Measurements from ENCODE around the gene RABGGTA.

The RABGGTA gene

DNA sequence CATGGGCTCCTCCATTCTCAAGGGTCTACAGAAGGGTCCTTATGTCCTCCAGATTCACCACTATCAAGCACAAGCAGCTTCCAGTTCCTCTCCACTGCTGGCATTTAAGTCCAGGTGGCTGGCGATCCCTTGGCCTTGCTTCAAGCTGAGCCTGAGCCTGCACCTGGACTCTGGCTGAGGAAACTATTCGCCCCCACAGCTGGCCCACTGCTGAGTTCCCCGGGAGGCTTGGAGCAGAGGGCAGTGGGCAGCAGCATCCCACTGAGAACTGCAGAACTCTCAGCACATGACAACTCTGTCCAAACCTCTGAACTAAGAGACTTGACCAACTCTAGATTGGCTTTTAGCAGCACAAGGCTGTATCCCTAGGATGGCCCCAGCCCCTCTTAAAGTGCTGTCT lies 11.3 kb upstream of the RABGGTA start:
- Histone ChIP-seq H3K9ac (ENCODE audit: low read length) (no peak overlapping the region), H3K23ac (ENCODE audit: low read length) (no peak overlapping the region), H3K27ac (ENCODE audit: low read depth, low read length) (no peak overlapping the region), H3K4me1 (ENCODE audit: control insufficient read depth, low read depth, low read length) (no peaks in the 10 kb centered on the region), H3K36me3 (ENCODE audit: control insufficient read depth, insufficient read depth, low read length) (no peaks in the 10 kb centered on the region), H3K79me2 (ENCODE audit: control insufficient read depth, insufficient read depth, low read length) (no peaks in the 10 kb centered on the region), H2BK120ac (ENCODE audit: low read depth, low read length) (no peak overlapping the region), H3K18ac (ENCODE audit: low read length) (no peak overlapping the region), H4K8ac (ENCODE audit: low read depth, low read length) (no peak overlapping the region), H3K27me3 (ENCODE audit: insufficient read depth, low read length, poor library complexity) (no peaks in the 10 kb centered on the region), H3K4me2 (ENCODE audit: low read length) (no peak overlapping the region), H4K5ac (ENCODE audit: low read length) (no peak overlapping the region), H3K4ac (ENCODE audit: low read depth, low read length) (no peak overlapping the region), H2AK5ac (ENCODE audit: low read length) (no peak overlapping the region), H2BK5ac (ENCODE audit: low read length) (no peak overlapping the region), H3K56ac (ENCODE audit: low read length) (no peak overlapping the region), H2BK15ac (replicated peaks; ENCODE audit: low read depth) (no peak overlapping the region), H3K79me1 (ENCODE audit: low read length) (no peaks in the 10 kb centered on the region), H3K4me3 (ENCODE audit: low read length) (no peak overlapping the region)
- DNase-seq = no peak
- no CpG with 5 or more reads among the region's 3 CpGs for WGBS (ENCODE audit: extremely low coverage, insufficient coverage, low lambda C conversion rate)

GRCh38 chr14:24281636-24282035 lies 10.2 kb upstream of the RABGGTA start:
- no peak overlapping the region for H3K27ac ChIP-seq (ENCODE audit: low read depth, low read length)
- H2AK5ac ChIP-seq (ENCODE audit: low read length) = no peak overlapping the region
- H3K36me3 ChIP-seq (ENCODE audit: control insufficient read depth, insufficient read depth, low read length) = no peaks in the 10 kb centered on the region
- no CpG with 5 or more reads among the region's 7 CpGs for WGBS (ENCODE audit: extremely low coverage, insufficient coverage, low lambda C conversion rate)
- H2BK15ac ChIP-seq (replicated peaks; ENCODE audit: low read depth) = no peak overlapping the region
- no peak overlapping the region for H2BK120ac ChIP-seq (ENCODE audit: low read depth, low read length)
- no peak overlapping the region for H3K18ac ChIP-seq (ENCODE audit: low read length)
- H3K23ac ChIP-seq (ENCODE audit: low read length) = no peak overlapping the region
- no peak overlapping the region for H2BK5ac ChIP-seq (ENCODE audit: low read length)
- no peak overlapping the region for H3K4ac ChIP-seq (ENCODE audit: low read depth, low read length)
- H4K5ac ChIP-seq (ENCODE audit: low read length) = no peak overlapping the region
- DNase-seq = no peak
- H3K56ac ChIP-seq (ENCODE audit: low read length) = no peak overlapping the region
- H4K8ac ChIP-seq (ENCODE audit: low read depth, low read length) = no peak overlapping the region
- no peaks in the 10 kb centered on the region for H3K79me1 ChIP-seq (ENCODE audit: low read length)
- no peak overlapping the region for H3K9ac ChIP-seq (ENCODE audit: low read length)
- no peaks in the 10 kb centered on the region for H3K79me2 ChIP-seq (ENCODE audit: control insufficient read depth, insufficient read depth, low read length)
- no peaks in the 10 kb centered on the region for H3K27me3 ChIP-seq (ENCODE audit: insufficient read depth, low read length, poor library complexity)
- H3K4me2 ChIP-seq (ENCODE audit: low read length) = no peak overlapping the region
- no peaks in the 10 kb centered on the region for H3K4me1 ChIP-seq (ENCODE audit: control insufficient read depth, low read depth, low read length)
- no peak overlapping the region for H3K4me3 ChIP-seq (ENCODE audit: low read length)

DNA sequence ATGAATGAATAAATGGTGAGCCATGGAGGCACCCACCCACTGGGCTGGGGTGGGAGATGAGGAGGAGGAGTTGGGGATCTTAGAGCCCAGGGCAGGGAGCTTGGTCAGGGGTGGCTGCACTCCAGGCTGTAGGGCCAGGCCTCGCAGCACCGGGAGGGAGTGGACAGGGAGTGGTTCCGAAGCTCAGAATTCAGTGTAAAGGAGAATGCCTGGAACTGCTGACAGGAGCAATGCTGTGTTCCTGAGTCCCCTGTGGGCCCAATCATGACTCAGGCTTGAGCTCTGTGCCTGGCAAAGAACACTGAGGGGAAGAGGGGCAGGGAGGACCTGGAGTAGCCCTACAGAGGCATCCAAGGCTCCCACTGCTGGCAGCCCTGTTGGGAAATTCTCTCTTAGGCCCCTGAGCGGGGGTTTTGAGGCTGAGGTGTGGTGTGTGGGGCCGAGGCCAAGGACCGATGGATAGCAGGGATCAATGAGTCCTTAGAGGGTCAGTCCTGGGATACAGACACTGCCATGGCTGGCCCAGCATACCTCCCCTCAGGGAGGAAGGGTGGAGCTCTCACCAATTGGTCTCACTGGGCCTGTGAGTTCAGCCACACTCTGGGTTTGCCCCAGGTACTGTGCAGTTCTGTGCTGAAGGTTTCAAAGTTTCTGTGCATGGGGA lies 9.5 kb upstream of the RABGGTA start:
- Histone ChIP-seq H2BK15ac (replicated peaks; ENCODE audit: low read depth) (no peak overlapping the region), H4K5ac (ENCODE audit: low read length) (no peak overlapping the region), H3K36me3 (ENCODE audit: control insufficient read depth, insufficient read depth, low read length) (no peaks in the 10 kb centered on the region), H3K4me2 (ENCODE audit: low read length) (no peak overlapping the region), H3K4me3 (ENCODE audit: low read length) (no peak overlapping the region), H3K9ac (ENCODE audit: low read length) (no peak overlapping the region), H2BK120ac (ENCODE audit: low read depth, low read length) (no peak overlapping the region), H3K27me3 (ENCODE audit: insufficient read depth, low read length, poor library complexity) (no peaks in the 10 kb centered on the region), H2BK5ac (ENCODE audit: low read length) (no peak overlapping the region), H3K4ac (ENCODE audit: low read depth, low read length) (no peak overlapping the region), H3K56ac (ENCODE audit: low read length) (no peak overlapping the region), H2AK5ac (ENCODE audit: low read length) (no peak overlapping the region), H3K27ac (ENCODE audit: low read depth, low read length) (no peak overlapping the region), H3K4me1 (ENCODE audit: control insufficient read depth, low read depth, low read length) (no peaks in the 10 kb centered on the region), H3K79me2 (ENCODE audit: control insufficient read depth, insufficient read depth, low read length) (no peaks in the 10 kb centered on the region), H4K8ac (ENCODE audit: low read depth, low read length) (no peak overlapping the region), H3K23ac (ENCODE audit: low read length) (no peak overlapping the region), H3K18ac (ENCODE audit: low read length) (no peak overlapping the region), H3K79me1 (ENCODE audit: low read length) (no peaks in the 10 kb centered on the region)
- DNase-seq = no peak
- WGBS (ENCODE audit: extremely low coverage, insufficient coverage, low lambda C conversion rate) = no CpG with 5 or more reads among the region's 6 CpGs

GRCh38 chr14:24279301-24280186 lies 8.1 kb upstream of the RABGGTA start:
- no CpG with 5 or more reads among the region's 11 CpGs for WGBS (ENCODE audit: extremely low coverage, insufficient coverage, low lambda C conversion rate)
- no peak overlapping the region for H2BK5ac ChIP-seq (ENCODE audit: low read length)
- no peak for DNase-seq

GRCh38 chr14:24278424-24278823 lies 7.0 kb upstream of the RABGGTA start:
- Histone ChIP-seq H3K4ac (ENCODE audit: low read depth, low read length) (no peak overlapping the region), H3K27ac (ENCODE audit: low read depth, low read length) (no peak overlapping the region), H3K79me2 (ENCODE audit: control insufficient read depth, insufficient read depth, low read length) (no peaks in the 10 kb centered on the region), H2AK5ac (ENCODE audit: low read length) (no peak overlapping the region), H3K36me3 (ENCODE audit: control insufficient read depth, insufficient read depth, low read length) (no peaks in the 10 kb centered on the region), H3K4me3 (ENCODE audit: low read length) (no peak overlapping the region), H3K4me1 (ENCODE audit: control insufficient read depth, low read depth, low read length) (no peaks in the 10 kb centered on the region), H4K5ac (ENCODE audit: low read length) (no peak overlapping the region), H3K9ac (ENCODE audit: low read length) (no peak overlapping the region), H3K18ac (ENCODE audit: low read length) (no peak overlapping the region), H3K4me2 (ENCODE audit: low read length) (no peak overlapping the region), H2BK120ac (ENCODE audit: low read depth, low read length) (no peak overlapping the region), H3K56ac (ENCODE audit: low read length) (no peak overlapping the region), H2BK5ac (ENCODE audit: low read length) (no peak overlapping the region), H3K79me1 (ENCODE audit: low read length) (no peaks in the 10 kb centered on the region), H3K23ac (ENCODE audit: low read length) (no peak overlapping the region), H3K27me3 (ENCODE audit: insufficient read depth, low read length, poor library complexity) (no peaks in the 10 kb centered on the region), H4K8ac (ENCODE audit: low read depth, low read length) (no peak overlapping the region), H2BK15ac (replicated peaks; ENCODE audit: low read depth) (no peak overlapping the region)
- WGBS (ENCODE audit: extremely low coverage, insufficient coverage, low lambda C conversion rate) = no CpG with 5 or more reads among the region's 5 CpGs
- DNase-seq = no peak

More at GRCh38 chr14:24279301-24280186, 8.1 kb upstream of the RABGGTA start:
- Histone ChIP-seq H3K27ac (ENCODE audit: low read depth, low read length) (no peak overlapping the region), H3K4me1 (ENCODE audit: control insufficient read depth, low read depth, low read length) (no peaks in the 10 kb centered on the region), H3K56ac (ENCODE audit: low read length) (no peak overlapping the region), H2BK120ac (ENCODE audit: low read depth, low read length) (no peak overlapping the region), H2AK5ac (ENCODE audit: low read length) (no peak overlapping the region), H3K27me3 (ENCODE audit: insufficient read depth, low read length, poor library complexity) (no peaks in the 10 kb centered on the region), H3K18ac (ENCODE audit: low read length) (no peak overlapping the region), H4K8ac (ENCODE audit: low read depth, low read length) (no peak overlapping the region), H3K23ac (ENCODE audit: low read length) (no peak overlapping the region), H3K9ac (ENCODE audit: low read length) (no peak overlapping the region), H2BK15ac (replicated peaks; ENCODE audit: low read depth) (no peak overlapping the region), H3K4ac (ENCODE audit: low read depth, low read length) (no peak overlapping the region), H3K4me3 (ENCODE audit: low read length) (no peak overlapping the region), H3K79me2 (ENCODE audit: control insufficient read depth, insufficient read depth, low read length) (no peaks in the 10 kb centered on the region), H3K36me3 (ENCODE audit: control insufficient read depth, insufficient read depth, low read length) (no peaks in the 10 kb centered on the region), H3K79me1 (ENCODE audit: low read length) (no peaks in the 10 kb centered on the region), H3K4me2 (ENCODE audit: low read length) (no peak overlapping the region), H4K5ac (ENCODE audit: low read length) (no peak overlapping the region)
